ENCODE results near the gene SIGLEC8. TPM values are rescaled to one million over a fixed set of nuclear protein-coding genes. Genes with fewer than 3 reads are reported as not detected.

The SIGLEC8 gene
- polyA plus RNA-seq, 1 donor from 2014 or later: not detected

DNA sequence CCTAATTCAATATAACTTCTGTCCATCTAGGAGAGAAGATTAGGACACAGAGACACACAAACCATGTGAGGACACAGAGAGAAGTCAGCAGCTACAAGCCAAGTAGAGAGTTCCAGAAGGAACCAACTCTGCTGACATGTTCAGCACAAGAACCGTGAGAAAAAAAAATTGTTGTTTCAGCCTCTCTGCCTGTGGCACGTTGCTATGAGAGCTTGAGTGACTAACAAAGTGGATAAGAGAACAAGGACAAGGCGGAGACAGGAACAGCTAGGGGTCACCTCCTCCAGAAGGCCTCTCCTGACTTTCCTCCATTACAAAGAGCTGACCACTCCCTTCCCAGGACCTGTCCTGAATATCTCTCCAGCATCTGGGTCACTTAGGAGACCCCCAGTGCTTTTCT lies 48.9 kb upstream of the SIGLEC8 start:
- Histone ChIP-seq H2AFZ (ENCODE audit: low read depth, low read length) (no peak overlapping the region), H3K27me3 (ENCODE audit: insufficient read depth, low read depth, low read length) (no peaks in the 10 kb centered on the region), H3K79me2 (replicated peaks; ENCODE audit: insufficient read depth, low read length) (no peaks in the 10 kb centered on the region), H4K20me1 (ENCODE audit: insufficient read depth) (no peaks in the 10 kb centered on the region), H3K4me2 (ENCODE audit: low read length) (no peak overlapping the region), H3F3A (ENCODE audit: insufficient read depth, low read length, poor library complexity, severe bottlenecking) (no peaks in the 10 kb centered on the region), H3K36me3 (ENCODE audit: insufficient read depth, low read length) (no peaks in the 10 kb centered on the region), H3K9ac (ENCODE audit: low read length) (no peak overlapping the region), H3K9me3 (ENCODE audit: low read length) (no peaks in the 10 kb centered on the region), H3K27ac (ENCODE audit: low read length) (no peak overlapping the region), H3K9me2 (ENCODE audit: insufficient read depth, low read length) (no peaks in the 10 kb centered on the region), H3K4me3 (ENCODE audit: low read length) (no peak overlapping the region)
- no peak for TF ChIP-seq SMC3 (conservative IDR thresholded peaks at IDR 0.05; ENCODE audit: poor library complexity)
- no peak for TF ChIP-seq TAF1 (IDR thresholded peaks at IDR 0.05; ENCODE audit: low read depth)
- TF ChIP-seq POLR2AphosphoS5 (IDR thresholded peaks at IDR 0.05): no peak

- Histone ChIP-seq H3K9ac (ENCODE audit: low read length) (no peak overlapping the region), H3K36me3 (ENCODE audit: insufficient read depth, low read length) (no peaks in the 10 kb centered on the region), H3K27me3 (ENCODE audit: insufficient read depth, low read depth, low read length) (no peaks in the 10 kb centered on the region), H3K79me2 (replicated peaks; ENCODE audit: insufficient read depth, low read length) (no peaks in the 10 kb centered on the region), H3K27ac (ENCODE audit: low read length) (no peak overlapping the region), H3K9me3 (ENCODE audit: low read length) (no peaks in the 10 kb centered on the region), H4K20me1 (ENCODE audit: insufficient read depth) (no peaks in the 10 kb centered on the region), H3K4me2 (ENCODE audit: low read length) (no peak overlapping the region), H3K4me3 (ENCODE audit: low read length) (no peak overlapping the region), H2AFZ (ENCODE audit: low read depth, low read length) (no peak overlapping the region), H3F3A (ENCODE audit: insufficient read depth, low read length, poor library complexity, severe bottlenecking) (no peaks in the 10 kb centered on the region), H3K9me2 (ENCODE audit: insufficient read depth, low read length) (no peaks in the 10 kb centered on the region)
- TF ChIP-seq RAD21 (conservative IDR thresholded peaks at IDR 0.05): no peak
- TF ChIP-seq, protein P1, sequence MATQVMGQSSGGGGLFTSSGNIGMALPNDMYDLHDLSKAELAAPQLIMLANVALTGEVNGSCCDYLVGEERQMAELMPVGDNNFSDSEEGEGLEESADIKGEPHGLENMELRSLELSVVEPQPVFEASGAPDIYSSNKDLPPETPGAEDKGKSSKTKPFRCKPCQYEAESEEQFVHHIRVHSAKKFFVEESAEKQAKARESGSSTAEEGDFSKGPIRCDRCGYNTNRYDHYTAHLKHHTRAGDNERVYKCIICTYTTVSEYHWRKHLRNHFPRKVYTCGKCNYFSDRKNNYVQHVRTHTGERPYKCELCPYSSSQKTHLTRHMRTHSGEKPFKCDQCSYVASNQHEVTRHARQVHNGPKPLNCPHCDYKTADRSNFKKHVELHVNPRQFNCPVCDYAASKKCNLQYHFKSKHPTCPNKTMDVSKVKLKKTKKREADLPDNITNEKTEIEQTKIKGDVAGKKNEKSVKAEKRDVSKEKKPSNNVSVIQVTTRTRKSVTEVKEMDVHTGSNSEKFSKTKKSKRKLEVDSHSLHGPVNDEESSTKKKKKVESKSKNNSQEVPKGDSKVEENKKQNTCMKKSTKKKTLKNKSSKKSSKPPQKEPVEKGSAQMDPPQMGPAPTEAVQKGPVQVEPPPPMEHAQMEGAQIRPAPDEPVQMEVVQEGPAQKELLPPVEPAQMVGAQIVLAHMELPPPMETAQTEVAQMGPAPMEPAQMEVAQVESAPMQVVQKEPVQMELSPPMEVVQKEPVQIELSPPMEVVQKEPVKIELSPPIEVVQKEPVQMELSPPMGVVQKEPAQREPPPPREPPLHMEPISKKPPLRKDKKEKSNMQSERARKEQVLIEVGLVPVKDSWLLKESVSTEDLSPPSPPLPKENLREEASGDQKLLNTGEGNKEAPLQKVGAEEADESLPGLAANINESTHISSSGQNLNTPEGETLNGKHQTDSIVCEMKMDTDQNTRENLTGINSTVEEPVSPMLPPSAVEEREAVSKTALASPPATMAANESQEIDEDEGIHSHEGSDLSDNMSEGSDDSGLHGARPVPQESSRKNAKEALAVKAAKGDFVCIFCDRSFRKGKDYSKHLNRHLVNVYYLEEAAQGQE (IDR thresholded peaks at IDR 0.05; ENCODE audit: borderline replicate concordance): no peak
- TF ChIP-seq TAF1 (IDR thresholded peaks at IDR 0.05; ENCODE audit: low read depth): no peak
- TF ChIP-seq MXI1 (conservative IDR thresholded peaks at IDR 0.05; ENCODE audit: poor library complexity, severe bottlenecking): no peak
These were observed 47.6 kb upstream of the SIGLEC8 start for GRCh38 chr19:51505904-51506303.

DNA sequence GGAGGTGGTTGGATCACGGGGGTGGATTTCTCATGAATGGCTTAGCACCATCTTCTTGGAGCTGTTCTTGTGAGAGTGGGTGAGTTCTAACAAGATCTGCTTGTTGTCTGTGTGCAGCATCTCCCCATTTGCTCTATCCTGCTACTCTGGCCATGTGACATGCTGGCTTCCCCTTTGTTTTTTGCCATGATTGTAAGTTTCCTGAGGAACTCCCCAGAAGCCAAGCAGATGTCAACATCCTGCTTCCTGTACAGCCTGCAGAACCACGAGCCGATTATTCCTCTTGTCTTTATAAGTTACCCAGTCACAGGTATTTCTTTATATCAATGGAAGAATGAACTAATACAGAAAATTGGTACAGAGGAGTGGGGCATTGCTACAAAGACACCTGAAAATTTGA lies 45.6 kb upstream of the SIGLEC8 start:
- Histone ChIP-seq H3K4me3 (ENCODE audit: low read length) (no peak overlapping the region), H3K9me3 (ENCODE audit: low read length) (no peaks in the 10 kb centered on the region), H2AFZ (ENCODE audit: low read depth, low read length) (no peak overlapping the region), H3F3A (ENCODE audit: insufficient read depth, low read length, poor library complexity, severe bottlenecking) (no peaks in the 10 kb centered on the region), H3K36me3 (ENCODE audit: insufficient read depth, low read length) (no peaks in the 10 kb centered on the region), H3K79me2 (replicated peaks; ENCODE audit: insufficient read depth, low read length) (no peaks in the 10 kb centered on the region), H3K9ac (ENCODE audit: low read length) (no peak overlapping the region), H3K27me3 (ENCODE audit: insufficient read depth, low read depth, low read length) (no peaks in the 10 kb centered on the region), H3K4me2 (ENCODE audit: low read length) (no peak overlapping the region), H4K20me1 (ENCODE audit: insufficient read depth) (no peaks in the 10 kb centered on the region), H3K27ac (ENCODE audit: low read length) (no peak overlapping the region), H3K9me2 (ENCODE audit: insufficient read depth, low read length) (no peaks in the 10 kb centered on the region)
- no peak for TF ChIP-seq POLR2AphosphoS5 (IDR thresholded peaks at IDR 0.05)
- TF ChIP-seq MXI1 (conservative IDR thresholded peaks at IDR 0.05; ENCODE audit: poor library complexity, severe bottlenecking): no peak

DNA sequence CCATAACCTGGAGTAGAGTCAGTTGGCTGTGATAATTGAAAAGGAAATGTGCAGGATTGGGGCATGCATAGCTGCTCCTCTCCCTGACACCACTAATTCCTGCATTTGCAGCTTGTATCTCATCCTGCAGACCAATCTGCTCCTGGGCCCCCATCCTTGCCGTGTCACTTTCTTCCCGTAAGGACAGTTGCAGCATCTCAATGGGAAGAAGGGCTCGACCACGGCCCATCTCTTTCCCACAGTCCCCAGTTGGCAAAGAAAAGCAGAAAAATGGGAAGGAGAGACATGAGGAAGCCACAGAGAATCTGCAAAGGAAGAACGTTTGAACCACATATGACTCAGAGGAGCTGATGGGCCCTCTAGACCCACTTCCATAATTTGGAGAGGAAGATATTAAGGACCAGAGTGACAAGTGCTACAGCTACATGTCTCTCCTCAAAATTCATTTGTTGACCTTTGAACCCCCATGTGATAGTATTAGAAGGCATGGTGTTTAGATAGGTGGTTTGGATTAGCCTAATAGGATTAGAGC lies 45.1 kb upstream of the SIGLEC8 start:
- no peak overlapping the region for H3K4me3 ChIP-seq (ENCODE audit: low read length)
- H3K27ac ChIP-seq (ENCODE audit: low read length): no peak overlapping the region
- no peaks in the 10 kb centered on the region for H3K9me2 ChIP-seq (ENCODE audit: insufficient read depth, low read length)
- no peaks in the 10 kb centered on the region for H3K79me2 ChIP-seq (replicated peaks; ENCODE audit: insufficient read depth, low read length)
- no peaks in the 10 kb centered on the region for H3K9me3 ChIP-seq (ENCODE audit: low read length)
- no peaks in the 10 kb centered on the region for H3K36me3 ChIP-seq (ENCODE audit: insufficient read depth, low read length)
- TF ChIP-seq POLR2AphosphoS5 (IDR thresholded peaks at IDR 0.05) (no peak), SMC3 (conservative IDR thresholded peaks at IDR 0.05; ENCODE audit: poor library complexity) (no peak)
- TF ChIP-seq, protein P1 (IDR thresholded peaks at IDR 0.05; ENCODE audit: borderline replicate concordance): no peak
- no peak overlapping the region for H2AFZ ChIP-seq (ENCODE audit: low read depth, low read length)
- H3K9ac ChIP-seq (ENCODE audit: low read length): no peak overlapping the region
- H4K20me1 ChIP-seq (ENCODE audit: insufficient read depth): no peaks in the 10 kb centered on the region
- H3F3A ChIP-seq (ENCODE audit: insufficient read depth, low read length, poor library complexity, severe bottlenecking): no peaks in the 10 kb centered on the region
- no peak overlapping the region for H3K4me2 ChIP-seq (ENCODE audit: low read length)
- no peaks in the 10 kb centered on the region for H3K27me3 ChIP-seq (ENCODE audit: insufficient read depth, low read depth, low read length)

Measured in neural cell (in vitro differentiated cells).